HepG2 (cell line): ENCODE measurements around the gene CACNB4. TPM values are rescaled to one million over a fixed set of nuclear protein-coding genes. Genes with fewer than 3 reads are reported as not detected.

Experiments
- ATAC-seq: fragments of 200-7000 bp; cut with Tn5 transposase; 3 replicates; pipeline ENCODE4 v1.9.1; 2020; ENCODE audit warnings: mild to moderate bottlenecking, moderate library complexity
- BruUV-seq: library from RNA; stranded (reverse); fragments of 400-500 nt; replicated peaks from 2 replicates; lab custom pipeline; 2021; lab: Mats Ljungman, UMichigan
- CTCF ChIA-PET: fragments of 300-600 bp; formaldehyde crosslinking; extraction: SDS; loops from one replicate; lab custom pipeline; 2021; ENCODE audit warnings: low total read pairs, inconsistent platforms, low intra/inter-chr PET ratio; lab: Yijun Ruan, JAX
- POLR2A ChIA-PET: fragments of 350-600 bp; sonication (Branson Sonifier 250); formaldehyde crosslinking; loops from one replicate; lab custom pipeline; 2020; ENCODE audit warnings: antibody characterized with exemption, inconsistent platforms; lab: Yijun Ruan, JAX
- DNase-seq: peaks from one replicate; pipeline ENCODE4 v3.0.0-alpha.2; 2015; ENCODE audit warnings: low spot score
- FAIRE-seq: peaks from 3 replicates; lab custom pipeline; 2011; peaks lifted over from hg19 to GRCh38; lab: Jason Lieb, UNC
- H2AFZ ChIP-seq: one replicate; pipeline ENCODE4 v1.6.1; 2011; ENCODE audit warnings: low read length, inconsistent platforms
- H3K27ac ChIP-seq: fragments of 300-600 bp; 3 replicates; pipeline ENCODE4 v1.8.0; 2011; ENCODE audit warnings: mixed run types, mild to moderate bottlenecking, mixed read lengths, low read length, inconsistent platforms; ENCODE audit not compliant: insufficient read depth; ENCODE audit errors: extremely low read length
- H3K27me3 ChIP-seq, 2 experiments: fragments of 200-600 bp in 1 of 2; 2 replicates in 1 of 2; 3 replicates in 1 of 2; pipeline versions ENCODE4 v1.6.0 to v1.8.0; 2011; ENCODE audit warnings: low read length in 2 of 2, mild to moderate bottlenecking in 2 of 2, moderate library complexity in 2 of 2, inconsistent platforms in 1 of 2; ENCODE audit not compliant: insufficient read depth in 2 of 2, control insufficient read depth in 1 of 2
- H3K36me3 ChIP-seq, 2 experiments: fragments of 200-600 bp in 1 of 2; replicated peaks in 1 of 2; 2 replicates in 1 of 2; 3 replicates in 1 of 2; pipeline versions ENCODE4 v1.5.1 to v1.8.0; 2011; ENCODE audit warnings: low read length in 2 of 2, inconsistent platforms in 1 of 2; ENCODE audit not compliant: insufficient read depth in 2 of 2, control insufficient read depth in 1 of 2
- H3K4me1 ChIP-seq: 2 replicates; pipeline ENCODE4 v1.5.1; 2012; ENCODE audit warnings: low read length, inconsistent platforms; ENCODE audit not compliant: insufficient read depth
- H3K4me2 ChIP-seq: 2 replicates; pipeline ENCODE4 v1.6.0; 2011; ENCODE audit warnings: low read depth, low read length, inconsistent platforms
- H3K4me3 ChIP-seq, 3 experiments: fragments of 200-600 bp in 1 of 3; sonication (generic), shearing (Covaris generic) in 1 of 3; replicated peaks in 1 of 3; 2 replicates each; pipeline ENCODE4 v1.5.1; 2011 to 2016; ENCODE audit warnings: low read length in 3 of 3, inconsistent platforms in 2 of 3, low read depth in 2 of 3, mild to moderate bottlenecking in 2 of 3, control low read depth in 1 of 3, mixed read lengths in 1 of 3; ENCODE audit not compliant: insufficient read depth in 1 of 3
- H3K79me2 ChIP-seq: one replicate; pipeline ENCODE4 v1.6.1; 2011; ENCODE audit warnings: low read length, inconsistent platforms; ENCODE audit not compliant: insufficient read depth
- H3K9ac ChIP-seq: 2 replicates; pipeline ENCODE4 v1.6.0; 2011; ENCODE audit warnings: mild to moderate bottlenecking, low read depth, low read length, inconsistent platforms; ENCODE audit not compliant: insufficient read depth
- H3K9me3 ChIP-seq: 2 replicates; pipeline ENCODE4 v1.5.1; 2012; ENCODE audit warnings: mild to moderate bottlenecking, low read length
- H4K20me1 ChIP-seq: 2 replicates; pipeline ENCODE4 v1.6.0; 2011; ENCODE audit warnings: inconsistent platforms, mild to moderate bottlenecking, low read length, moderate library complexity; ENCODE audit not compliant: insufficient read depth
- MAFF ChIP-seq: IDR thresholded peaks from 2 replicates; pipeline ENCODE4 v1.6.1; 2011; ENCODE audit warnings: low read depth, low read length, improper control_type of control experiment
- MAFK ChIP-seq, 2 experiments: IDR thresholded peaks in 1 of 2; conservative IDR thresholded peaks in 1 of 2; 2 replicates each; pipeline ENCODE4 v1.6.1; 2011; ENCODE audit warnings: improper control_type of control experiment in 2 of 2, low read length in 2 of 2
- MTERF4 ChIP-seq: sonication (generic); formaldehyde crosslinking; IDR thresholded peaks from 2 replicates; pipeline ENCODE4 v1.8.0; 2023; ENCODE audit warnings: mild to moderate bottlenecking, missing genetic modification reagents
- SMC3 ChIP-seq: IDR thresholded peaks from 2 replicates; pipeline ENCODE4 v1.6.1; 2011; ENCODE audit warnings: low read length, improper control_type of control experiment
- SP2 ChIP-seq: sonication (generic); formaldehyde crosslinking; IDR thresholded peaks from 2 replicates; pipeline ENCODE4 v1.5.1; 2020; ENCODE audit warnings: mild to moderate bottlenecking, missing genetic modification reagents
- SRSF4 ChIP-seq: fragments of 200-400 bp; formaldehyde crosslinking; IDR thresholded peaks from one replicate; pipeline ENCODE4 v1.6.1; 2018; ENCODE audit warnings: mild to moderate bottlenecking, low read depth, low read length, moderate library complexity; ENCODE audit not compliant: poor library complexity, severe bottlenecking
- ZFP82 ChIP-seq: sonication (generic); formaldehyde crosslinking; IDR thresholded peaks from 2 replicates; pipeline ENCODE4 v1.5.1; 2020; ENCODE audit warnings: mild to moderate bottlenecking, missing genetic modification reagents, borderline replicate concordance
- ZMAT5 ChIP-seq: sonication (generic); formaldehyde crosslinking; IDR thresholded peaks from 2 replicates; pipeline ENCODE4 v1.5.0; 2020; ENCODE audit warnings: mild to moderate bottlenecking, low read depth, missing genetic modification reagents, borderline replicate concordance
- ZNF598 ChIP-seq: sonication (generic); formaldehyde crosslinking; IDR thresholded peaks from 2 replicates; pipeline ENCODE4 v1.5.1; 2020; ENCODE audit warnings: mild to moderate bottlenecking, missing genetic modification reagents, borderline replicate concordance
- ZNF704 ChIP-seq: sonication (generic); formaldehyde crosslinking; IDR thresholded peaks from 2 replicates; pipeline ENCODE4 v1.8.1; 2023; ENCODE audit warnings: mild to moderate bottlenecking, inconsistent platforms, moderate library complexity, missing genetic modification reagents, borderline replicate concordance
- ZSCAN5A ChIP-seq: sonication (generic); formaldehyde crosslinking; IDR thresholded peaks from 2 replicates; pipeline ENCODE4 v1.8.0; 2022; ENCODE audit warnings: mild to moderate bottlenecking, missing genetic modification reagents, borderline replicate concordance
- WGBS: methylation state at CpG from one replicate; pipeline ENCODE4 v1.1.6; 2017; ENCODE audit warnings: low lambda C conversion rate; 5-methylcytosine and 5-hydroxymethylcytosine counted together
- in situ Hi-C: cut with HindIII; loops from 2 replicates; pipeline ENCODE4 v1.10.0; 2017; ENCODE audit warnings: low pct_unique_long_range_greater_than_20kb; ENCODE audit not compliant: extremely low pct_ligation_motif_present
- intact Hi-C: fragments of 100-400 bp; cut with micrococcal nuclease; formaldehyde crosslinking; loops from one replicate; pipeline ENCODE4 v1.10.0; 2022; ENCODE audit not compliant: unreplicated experiment
- polyA plus RNA-seq, 8 experiments: library from polyadenylated mRNA; depleted of rRNA in 3 of 8; stranded (reverse) in 7 of 8; unstranded in 1 of 8; fragments of >200 nt; fragmentation: Illumina TruSeq in 4 of 8; extraction: Trizol in 4 of 8; gene quantifications; 2 replicates each; pipeline versions ENCODE4 v1.2.1 to v1.2.3, GENCODE V29; 2011 to 2016; ENCODE audit warnings: low read depth in 4 of 8, missing spikeins in 1 of 8, mixed read lengths in 1 of 8; ENCODE audit not compliant: insufficient read depth in 1 of 8
- total RNA-seq, 5 experiments: library from RNA; depleted of rRNA; stranded (reverse); fragments of >200 nt; fragmentation: Illumina TruSeq; extraction: Trizol; gene quantifications; 2 replicates each; pipeline ENCODE4 v1.2.3, GENCODE V29; 2016; ENCODE audit warnings: low read depth in 1 of 5

Gene CACNB4
- total and polyA plus RNA-seq, 2 of the 13 experiments (the other 11 are each of a cell fraction or from before 2014, with no cell fraction given) = 5.1 to 14.3 TPM

GRCh38 chr2:152072011-152072410 lies 26.8 kb downstream of the CACNB4 start:
- BruUV-seq = no TSS peak
- CTCF ChIA-PET = no interaction called here
- DNase-seq (no peak), ATAC-seq (no peak), FAIRE-seq (no peak)
- intact Hi-C loops = no loop called here
- WGBS = 29% methylated on average over 2 of the region's 2 CpGs
- no peak overlapping the region for H3K9ac ChIP-seq
- no peaks in the 10 kb centered on the region for H3K9me3 ChIP-seq
- H3K27ac ChIP-seq = no peak overlapping the region
- in situ Hi-C loops = no loop called here
- H3K36me3 ChIP-seq = no peaks in the 10 kb centered on the region
- H3K4me2 ChIP-seq = no peak overlapping the region
- no peak for TF ChIP-seq ZNF598 (CRISPR knock-in tag)
- H3K27me3 ChIP-seq = peaks cover 2 to 12% of the 10 kb centered on the region in 2 experiments; a peak in 3 of 5 replicates
- POLR2A ChIA-PET = no interaction called here
- H3K4me3 ChIP-seq = no peak overlapping the region
- H2AFZ ChIP-seq = no peak overlapping the region
- H3K4me1 ChIP-seq = 0 out of 2 replicates have a peak, but pooled peaks cover 7% of the 10 kb centered on the region
- no peaks in the 10 kb centered on the region for H3K79me2 ChIP-seq
- no peaks in the 10 kb centered on the region for H4K20me1 ChIP-seq

- in situ Hi-C loops (no loop called here), intact Hi-C loops (no loop called here)
- TF ChIP-seq ZFP82 (CRISPR knock-in tag) (no peak), ZSCAN5A (no peak), ZNF704 (no peak), ZMAT5 (CRISPR knock-in tag) (no peak), MTERF4 (CRISPR knock-in tag) (no peak), MAFK (conservative IDR thresholded peaks at IDR 0.05 in 1 of 2, IDR thresholded peaks at IDR 0.05 in 1 of 2; ENCODE audit: low read length in 2 of 2) (peak; percentile 90 to 95), MAFF (peak; percentile 92), SRSF4 (no peak), SP2 (no peak), SMC3 (no peak)
- Histone ChIP-seq H3K79me2 (no peaks in the 10 kb centered on the region), H4K20me1 (no peaks in the 10 kb centered on the region), H3K4me3 (no peak overlapping the region), H3K4me2 (no peak overlapping the region), H3K27ac (no peak overlapping the region), H2AFZ (no peak overlapping the region), H3K4me1 (0 out of 2 replicates have a peak, but pooled peaks cover 7% of the 10 kb centered on the region), H3K9ac (no peak overlapping the region), H3K27me3 (peaks cover 2 to 12% of the 10 kb centered on the region in 2 experiments; a peak in 3 of 5 replicates), H3K36me3 (no peaks in the 10 kb centered on the region), H3K9me3 (no peaks in the 10 kb centered on the region)
- CTCF ChIA-PET = no interaction called here
- no peak for DNase-seq
- no TSS peak for BruUV-seq
- 50% methylated on average over 1 of the region's 1 CpG for WGBS
- POLR2A ChIA-PET = no interaction called here
- ATAC-seq = no peak
- no peak for FAIRE-seq
These were observed 27.3 kb downstream of the CACNB4 start for GRCh38 chr2:152071518-152071917.
